Measurements from ENCODE around the gene YIPF4. TPM values are rescaled to one million over a fixed set of nuclear protein-coding genes. Genes with fewer than 3 reads are reported as not detected.
"Not testable (repeated sequence)": the region's sequence is repeated elsewhere in the genome, so short reads cannot be mapped to it uniquely, and the experiment has no call there.

The YIPF4 gene
- total and polyA plus RNA-seq, 5 experiments from 2014 or later: 14.7 to 31.9 (median 16.1) TPM

GRCh38 chr2:32260376-32260775 lies 17.3 kb upstream of the YIPF4 start:
- no peaks in the 10 kb centered on the region for H3K36me3 Mint-ChIP-seq

GRCh38 chr2:32262105-32262504 lies 15.6 kb upstream of the YIPF4 start:
- no peaks in the 10 kb centered on the region for H3K9me3 Mint-ChIP-seq
- POLR2A ChIA-PET: no interaction called here
- H3K4me1 Mint-ChIP-seq: peaks cover 0 to 14% (median 1%) of the 10 kb centered on the region in 4 donors
- ATAC-seq: no peak
- peak overlapping the region in 1 of 10 donors; percentile 34 for H3K27ac Mint-ChIP-seq
- H3K36me3 Mint-ChIP-seq: no peaks in the 10 kb centered on the region
- H3K27me3 Mint-ChIP-seq: peaks cover 0 to 4% (median 0%) of the 10 kb centered on the region in 5 donors
- DNase-seq: no peak
- H3K4me3 Mint-ChIP-seq: peak overlapping the region in 1 of 10 donors; percentile 33

More at GRCh38 chr2:32260376-32260775, 17.3 kb upstream of the YIPF4 start:
- peaks cover 0 to 14% (median 1%) of the 10 kb centered on the region in 4 donors for H3K4me1 Mint-ChIP-seq
- no peak overlapping the region for H3K4me3 Mint-ChIP-seq
- H3K27me3 Mint-ChIP-seq: peaks cover 0 to 4% (median 0%) of the 10 kb centered on the region in 5 donors
- no peak overlapping the region for H3K27ac Mint-ChIP-seq
- no peak for DNase-seq
- no peak for ATAC-seq
- H3K9me3 Mint-ChIP-seq: no peaks in the 10 kb centered on the region
- POLR2A ChIA-PET: interaction anchor here (0.6 to 0.7 kb wide), 2 partner anchors 62 to 121 kb away, joined by 3 read pairs; no protein-coding TSS in a partner anchor

GRCh38 chr2:32264422-32265105 lies 13.1 kb upstream of the YIPF4 start, which contains the start of gene NLRC4:
TSS of gene NLRC4 (minus strand) at chr2:32264886. CDS start at chr2:32256775, 8,111 bp downstream.
- H3K9me3 Mint-ChIP-seq: no peaks in the 10 kb centered on the region

GRCh38 chr2:32271063-32271462 lies 6.6 kb upstream of the YIPF4 start:
- Mint-ChIP-seq H3K9me3 (no peaks in the 10 kb centered on the region), H3K4me1 (peaks cover 0 to 3% (median 0%) of the 10 kb centered on the region in 4 donors), H3K27ac (no peak overlapping the region), H3K4me3 (no peak overlapping the region), H3K27me3 (peaks cover 0 to 8% (median 7%) of the 10 kb centered on the region in 5 donors), H3K36me3 (no peaks in the 10 kb centered on the region)
- ATAC-seq (no peak), DNase-seq (no peak)
- POLR2A ChIA-PET: no interaction called here

More at GRCh38 chr2:32264422-32265105, 13.1 kb upstream of the YIPF4 start, which contains the start of gene NLRC4:
- Mint-ChIP-seq H3K36me3 (no peaks in the 10 kb centered on the region), H3K27me3 (no peaks in the 10 kb centered on the region), H3K27ac (peak within 1 kb of the TSS in 5 of 10 donors; percentile 27 to 77 (median 50)), H3K4me3 (peak within 1 kb of the TSS in 1 of 10 donors; percentile 74), H3K4me1 (peaks cover 0 to 14% (median 1%) of the 10 kb centered on the region in 4 donors)
- POLR2A ChIA-PET: interaction anchor here (0.7 kb wide), 2 partner anchors 10 to 25 kb away, joined by 3 read pairs; no protein-coding TSS in a partner anchor
- ATAC-seq (no peak), DNase-seq (no peak)

GRCh38 chr2:32272279-32272678 lies 5.4 kb upstream of the YIPF4 start:
- Mint-ChIP-seq H3K4me1 (peaks cover 2 to 8% (median 3%) of the 10 kb centered on the region in 4 donors), H3K27ac (peak overlapping the region in 1 of 10 donors; percentile 63), H3K4me3 (no peak overlapping the region), H3K36me3 (no peaks in the 10 kb centered on the region), H3K9me3 (no peaks in the 10 kb centered on the region), H3K27me3 (peaks cover 0 to 8% (median 7%) of the 10 kb centered on the region in 5 donors)
- POLR2A ChIA-PET: no interaction called here
- no peak for ATAC-seq
- DNase-seq: no peak

DNA sequence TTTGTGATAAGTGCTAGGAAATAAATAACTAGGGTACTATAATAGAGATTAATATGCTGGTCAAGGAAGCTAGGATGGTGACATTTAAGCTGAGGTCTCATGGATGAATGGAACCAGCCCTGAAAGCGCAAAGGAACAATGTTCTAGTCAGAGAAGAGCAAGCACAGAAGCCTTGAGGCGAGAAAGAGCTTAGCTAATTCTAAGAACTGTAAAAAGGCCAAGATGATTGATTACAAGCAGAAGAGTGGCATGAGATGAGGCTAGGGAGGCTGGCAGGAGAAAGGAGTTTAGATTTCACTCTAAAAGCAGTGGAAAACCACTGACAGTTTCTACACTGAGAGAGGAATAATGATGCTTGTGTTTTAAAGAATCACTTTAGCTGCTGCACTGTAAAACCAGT lies 3.4 kb upstream of the YIPF4 start:
- Mint-ChIP-seq H3K36me3 (no peaks in the 10 kb centered on the region), H3K27ac (peak overlapping the region in 3 of 10 donors; percentile 1 to 42 (median 2)), H3K4me3 (no peak overlapping the region), H3K9me3 (no peaks in the 10 kb centered on the region), H3K27me3 (peaks cover 0 to 8% (median 7%) of the 10 kb centered on the region in 5 donors), H3K4me1 (peaks cover 12 to 19% (median 18%) of the 10 kb centered on the region in 4 donors)
- DNase-seq (no peak), ATAC-seq (no peak)
- POLR2A ChIA-PET: interaction anchor here (0.5 kb wide), 1 partner anchor 10 kb away, joined by 3 read pairs; the partner anchor contains the start of gene NLRC4

DNA sequence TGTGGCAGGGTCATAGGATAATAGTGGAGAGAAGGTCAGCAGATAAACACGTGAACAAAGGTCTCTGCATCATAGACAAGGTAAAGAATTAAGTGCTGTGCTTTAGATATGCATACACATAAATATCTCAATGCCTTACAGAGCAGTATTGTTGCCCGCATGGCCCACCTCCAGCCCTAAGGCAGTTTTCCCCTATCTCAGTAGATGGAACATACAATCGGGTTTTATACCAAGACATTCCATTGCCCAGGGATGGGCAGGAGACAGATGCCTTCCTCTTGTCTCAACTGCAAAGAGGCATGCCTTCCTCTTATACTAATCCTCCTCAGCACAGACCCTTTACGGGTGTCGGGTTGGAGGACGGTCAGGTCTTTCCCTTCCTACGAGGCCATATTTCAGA lies 1.9 kb upstream of the YIPF4 start:
- ATAC-seq, H3K9me3 Mint-ChIP-seq, H3K36me3 Mint-ChIP-seq, H3K27me3 Mint-ChIP-seq, POLR2A ChIA-PET, DNase-seq: not testable (repeated sequence)
- Mint-ChIP-seq H3K4me1 (peaks cover 12 to 32% (median 25%) of the 10 kb centered on the region in 4 donors), H3K27ac (peak overlapping the region in 6 of 10 donors; percentile 12 to 67 (median 41)), H3K4me3 (peak overlapping the region in 3 of 10 donors; percentile 29 to 33 (median 32))

DNA sequence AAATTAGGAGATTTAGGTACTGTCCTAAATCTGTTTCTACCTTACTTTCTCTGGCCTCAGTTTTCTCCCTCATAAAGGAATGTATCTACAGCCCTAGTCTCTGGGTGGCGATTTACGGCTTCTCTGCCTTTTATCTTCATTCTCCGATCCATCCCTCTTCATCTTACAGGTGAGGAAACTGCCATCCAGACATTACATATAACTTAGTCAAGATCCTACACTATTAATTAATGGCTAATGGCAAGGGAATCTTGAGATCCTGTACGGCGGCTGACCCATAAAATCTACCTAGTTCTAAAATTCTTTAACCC lies 386 bp upstream of the YIPF4 start:
- peaks cover 0 to 7% (median 2%) of the 10 kb centered on the region in 5 donors for H3K27me3 Mint-ChIP-seq
- H3K9me3 Mint-ChIP-seq: no peaks in the 10 kb centered on the region
- H3K27ac Mint-ChIP-seq: peak overlapping the region; percentile 97 to 99 (median 98)
- H3K36me3 Mint-ChIP-seq: peaks cover 0 to 19% (median 2%) of the 10 kb centered on the region in 3 donors
- POLR2A ChIA-PET: no interaction called here
- ATAC-seq (no peak), DNase-seq (no peak)
- H3K4me3 Mint-ChIP-seq: peak overlapping the region; percentile 87 to 98 (median 92)
- H3K4me1 Mint-ChIP-seq: peaks cover 13 to 41% (median 29%) of the 10 kb centered on the region in 4 donors

- H3K27ac Mint-ChIP-seq: peak overlapping the region; percentile 90 to 99 (median 97)
- DNase-seq: peak in 1 of 10 donors; percentile 10
- H3K4me3 Mint-ChIP-seq: peak overlapping the region; percentile 87 to 98 (median 92)
- H3K27me3 Mint-ChIP-seq: peaks cover 0 to 7% (median 2%) of the 10 kb centered on the region in 5 donors
- peaks cover 4 to 31% (median 6%) of the 10 kb centered on the region in 3 donors for H3K36me3 Mint-ChIP-seq
- H3K9me3 Mint-ChIP-seq: no peaks in the 10 kb centered on the region
- ATAC-seq: no peak
- POLR2A ChIA-PET: interaction anchor here (0.6 to 1.0 kb wide), 4 partner anchors 15 to 859 kb away, joined by 3 to 4 read pairs (median 3); partner anchors contain the start of gene SLC30A6
- H3K4me1 Mint-ChIP-seq: peaks cover 17 to 50% (median 35%) of the 10 kb centered on the region in 4 donors
Observed at GRCh38 chr2:32278478-32278853, 762 bp downstream of the YIPF4 start.

GRCh38 chr2:32284321-32284720 lies 6.6 kb downstream of the YIPF4 start:
- ATAC-seq (no peak), DNase-seq (no peak)

GRCh38 chr2:32289165-32289999 lies 11.7 kb downstream of the YIPF4 start:
- POLR2A ChIA-PET: interaction anchor here (0.5 kb wide), 1 partner anchor 66 kb away, joined by 4 read pairs; no protein-coding TSS in a partner anchor
- H3K9me3 Mint-ChIP-seq: peaks cover 0 to 2% (median 0%) of the 10 kb centered on the region in 9 donors
- ATAC-seq: no peak
- H3K27me3 Mint-ChIP-seq: no peaks in the 10 kb centered on the region
- DNase-seq: no peak
- H3K36me3 Mint-ChIP-seq: peaks cover 0 to 59% (median 12%) of the 10 kb centered on the region in 3 donors
- peaks cover 20 to 47% (median 42%) of the 10 kb centered on the region in 4 donors for H3K4me1 Mint-ChIP-seq
- H3K4me3 Mint-ChIP-seq: peak overlapping the region in 2 of 10 donors; percentile 2 to 33
- peak overlapping the region in 7 of 10 donors; percentile 1 to 87 (median 62) for H3K27ac Mint-ChIP-seq

More at GRCh38 chr2:32284321-32284720, 6.6 kb downstream of the YIPF4 start:
- peaks cover 25 to 75% (median 62%) of the 10 kb centered on the region in 4 donors for H3K4me1 Mint-ChIP-seq
- H3K27me3 Mint-ChIP-seq: no peaks in the 10 kb centered on the region
- peak overlapping the region in 7 of 10 donors; percentile 5 to 66 (median 26) for H3K4me3 Mint-ChIP-seq
- H3K27ac Mint-ChIP-seq: peak overlapping the region in 5 of 10 donors; percentile 0 to 82 (median 26)
- H3K36me3 Mint-ChIP-seq: peaks cover 4 to 66% (median 10%) of the 10 kb centered on the region in 3 donors
- POLR2A ChIA-PET: no interaction called here
- no peaks in the 10 kb centered on the region for H3K9me3 Mint-ChIP-seq

GRCh38 chr2:32290000-32290339 lies 12.3 kb downstream of the YIPF4 start:
- POLR2A ChIA-PET: no interaction called here
- H3K27ac Mint-ChIP-seq: peak overlapping the region in 3 of 10 donors; percentile 1 to 71 (median 62)
- peaks cover 0 to 2% (median 0%) of the 10 kb centered on the region in 9 donors for H3K9me3 Mint-ChIP-seq
- H3K36me3 Mint-ChIP-seq: peaks cover under 1 to 57% (median 15%) of the 10 kb centered on the region in 3 donors
- peaks cover 14 to 41% (median 36%) of the 10 kb centered on the region in 4 donors for H3K4me1 Mint-ChIP-seq
- H3K4me3 Mint-ChIP-seq: no peak overlapping the region
- ATAC-seq (no peak), DNase-seq (no peak)
- H3K27me3 Mint-ChIP-seq: no peaks in the 10 kb centered on the region

Measured in naive thymus-derived CD8-positive, alpha-beta T cell (primary cell).